Upper lobe of left lung (tissue), 6 donors: Measurements from ENCODE around the gene PREX1. TPM values are rescaled to one million over a fixed set of nuclear protein-coding genes. Genes with fewer than 3 reads are reported as not detected.
A peak's percentile ranks its signal among the peaks of the same experiment; 100 is the strongest.

Experiments
- ATAC-seq, 2 donors: fragments of 200-7000 bp; cut with Tn5 transposase; one replicate each; pipeline ENCODE4 v1.9.1; 2022; ENCODE audit warnings: mild to moderate bottlenecking in 2 of 2, moderate library complexity in 2 of 2; ENCODE audit not compliant: low FRiP score in 2 of 2
- DNase-seq, 2 donors: peaks; one replicate each; pipeline ENCODE4 v3.0.0-alpha.2; 2019 to 2020
- H3K27ac ChIP-seq, 4 donors: fragments of 200-600 bp; sonication (generic); one replicate each; pipeline ENCODE4 v1.5.1; 2016 to 2019
- H3K27me3 ChIP-seq, 4 donors: fragments of 200-600 bp; sonication (generic); one replicate each; pipeline ENCODE4 v1.5.1; 2017 to 2019
- H3K36me3 ChIP-seq, 4 donors: fragments of 200-600 bp; sonication (generic); one replicate each; pipeline ENCODE4 v1.5.1; 2016 to 2019
- H3K4me1 ChIP-seq, 4 donors: fragments of 200-600 bp; sonication (generic); one replicate each; pipeline ENCODE4 v1.5.1; 2018 to 2019
- H3K4me3 ChIP-seq, 4 donors: fragments of 200-600 bp; sonication (generic); one replicate each; pipeline ENCODE4 v1.5.1; 2017 to 2019; ENCODE audit warnings: mild to moderate bottlenecking in 2 of 4, moderate library complexity in 1 of 4
- H3K9me3 ChIP-seq, 4 donors: fragments of 200-600 bp; sonication (generic); one replicate each; pipeline ENCODE4 v1.5.1; 2018 to 2019
- CTCF ChIP-seq, 6 experiments: fragments of 450-650 bp in 4 of 6; fragments of 200-600 bp in 2 of 6; sonication (generic) in 2 of 6; IDR thresholded peaks; one replicate each; pipeline ENCODE4 v1.5.1; 2016 to 2019; ENCODE audit warnings: antibody characterized with exemption in 6 of 6
- EP300 ChIP-seq, 4 donors: sonication (generic); formaldehyde crosslinking; IDR thresholded peaks; one replicate each; pipeline ENCODE4 v1.5.1; 2017; ENCODE audit warnings: antibody characterized with exemption in 4 of 4, control low read depth in 2 of 4
- POLR2A ChIP-seq, 4 donors: fragments of 450-650 bp; IDR thresholded peaks; one replicate each; pipeline ENCODE4 v1.5.1; 2016 to 2017; ENCODE audit warnings: antibody characterized with exemption in 4 of 4, mild to moderate bottlenecking in 2 of 4
- POLR2AphosphoS5 ChIP-seq, 2 donors: sonication (generic); formaldehyde crosslinking; IDR thresholded peaks; one replicate each; pipeline ENCODE4 v1.5.1; 2017; ENCODE audit warnings: antibody characterized with exemption in 2 of 2
- WGBS, 2 donors: methylation state at CpG; one replicate each; pipeline ENCODE4 v1.1.5; 2017 to 2018; 5-methylcytosine and 5-hydroxymethylcytosine counted together
- total RNA-seq, 6 donors: library from RNA; depleted of rRNA in 4 of 6; stranded (reverse); fragments of >200 nt in 4 of 6; gene quantifications; one replicate each; pipeline versions ENCODE4 v1.1.0 to v1.2.1, GENCODE V29; 2016 to 2021
- donor health status: DM: no; HTN: no; CAD: no; lungs with moderate emphysema.
- donor health status: DM: no; HTN: yes; CAD: no; lungs with severe emphysema.

The PREX1 gene
- total RNA-seq, 6 donors from 2014 or later, result 42.8 to 177 (median 74.6) TPM

GRCh38 chr20:48730977-48731376 is 96.8 kb downstream of the PREX1 start:
- WGBS, 2 donors, result 94 to 98% methylated on average over 3 of the region's 3 CpGs
- DNase-seq, result no peak
- H3K36me3 ChIP-seq, result peaks cover 0 to 46% (median 11%) of the 10 kb centered on the region in 4 donors

GRCh38 chr20:48729538-48729937 is 98.3 kb downstream of the PREX1 start:
- Histone ChIP-seq H3K9me3 (no peaks in the 10 kb centered on the region), H3K27ac (no peak overlapping the region), H3K4me1 (peaks cover 8 to 37% (median 31%) of the 10 kb centered on the region in 4 donors), H3K4me3 (no peak overlapping the region), H3K36me3 (peaks cover 0 to 52% (median 11%) of the 10 kb centered on the region in 4 donors), H3K27me3 (no peaks in the 10 kb centered on the region)
- WGBS, 2 donors, result 70 to 89% methylated on average over 6 of the region's 6 CpGs
- ATAC-seq (no peak), DNase-seq (no peak)
- no peak for TF ChIP-seq POLR2A (IDR thresholded peaks at IDR 0.05)
- no peak for TF ChIP-seq EP300 (IDR thresholded peaks at IDR 0.05)
- TF ChIP-seq CTCF (IDR thresholded peaks at IDR 0.05), result no peak
- no peak for TF ChIP-seq POLR2AphosphoS5 (IDR thresholded peaks at IDR 0.05)

More at GRCh38 chr20:48730977-48731376, 96.8 kb downstream of the PREX1 start:
- Histone ChIP-seq H3K9me3 (no peaks in the 10 kb centered on the region), H3K27ac (peak overlapping the region in 2 of 4 donors; percentile 75 to 80), H3K27me3 (no peaks in the 10 kb centered on the region), H3K4me3 (no peak overlapping the region), H3K4me1 (peaks cover 15 to 41% (median 32%) of the 10 kb centered on the region in 4 donors)
- ATAC-seq, result no peak
- TF ChIP-seq POLR2AphosphoS5 (IDR thresholded peaks at IDR 0.05), result no peak
- TF ChIP-seq POLR2A (IDR thresholded peaks at IDR 0.05), result no peak
- no peak for TF ChIP-seq EP300 (IDR thresholded peaks at IDR 0.05)

GRCh38 chr20:48728042-48728825 is 99.6 kb downstream of the PREX1 start:
- no peak for TF ChIP-seq POLR2A (IDR thresholded peaks at IDR 0.05)
- Histone ChIP-seq H3K27me3 (no peaks in the 10 kb centered on the region), H3K27ac (peak overlapping the region in 1 of 4 donors; percentile 9), H3K4me1 (peaks cover 16 to 39% (median 33%) of the 10 kb centered on the region in 4 donors), H3K4me3 (no peak overlapping the region), H3K36me3 (peaks cover 0 to 39% (median 6%) of the 10 kb centered on the region in 4 donors), H3K9me3 (no peaks in the 10 kb centered on the region)
- 89 to 94% methylated on average over 6 to 9 of the region's 9 CpGs for WGBS, 2 donors
- DNase-seq, result no peak
- no peak for ATAC-seq

- no peaks in the 10 kb centered on the region for H3K9me3 ChIP-seq
- no peak overlapping the region for H3K27ac ChIP-seq
- ATAC-seq (no peak), DNase-seq (no peak)
- peaks cover 27 to 41% (median 35%) of the 10 kb centered on the region in 4 donors for H3K4me1 ChIP-seq
- peaks cover 0 to 35% (median 6%) of the 10 kb centered on the region in 4 donors for H3K36me3 ChIP-seq
- 93 to 94% methylated on average over 6 of the region's 6 CpGs for WGBS, 2 donors
- H3K27me3 ChIP-seq, result no peaks in the 10 kb centered on the region
- TF ChIP-seq CTCF (IDR thresholded peaks at IDR 0.05) (no peak), EP300 (IDR thresholded peaks at IDR 0.05) (no peak), POLR2AphosphoS5 (IDR thresholded peaks at IDR 0.05) (no peak), POLR2A (IDR thresholded peaks at IDR 0.05) (no peak)
- no peak overlapping the region for H3K4me3 ChIP-seq
Measured at GRCh38 chr20:48727226-48727625, 100.6 kb downstream of the PREX1 start.

GRCh38 chr20:48725555-48725991 is 102.2 kb downstream of the PREX1 start:
- TF ChIP-seq EP300 (IDR thresholded peaks at IDR 0.05), result no peak
- TF ChIP-seq POLR2AphosphoS5 (IDR thresholded peaks at IDR 0.05), result no peak
- no peak for TF ChIP-seq CTCF (IDR thresholded peaks at IDR 0.05)
- no peak for TF ChIP-seq POLR2A (IDR thresholded peaks at IDR 0.05)
- WGBS, 2 donors, result 87 to 100% methylated on average over 2 to 3 of the region's 3 CpGs
- no peaks in the 10 kb centered on the region for H3K9me3 ChIP-seq
- DNase-seq (no peak), ATAC-seq (no peak)
- peaks cover 41 to 56% (median 48%) of the 10 kb centered on the region in 4 donors for H3K4me1 ChIP-seq
- peak overlapping the region in 3 of 4 donors; percentile 10 to 87 (median 34) for H3K27ac ChIP-seq
- H3K36me3 ChIP-seq, result peaks cover 0 to 29% (median 5%) of the 10 kb centered on the region in 4 donors
- H3K4me3 ChIP-seq, result no peak overlapping the region
- no peaks in the 10 kb centered on the region for H3K27me3 ChIP-seq
